ENCODE data around the gene AASS. TPM values are rescaled to one million over a fixed set of nuclear protein-coding genes. Genes with fewer than 3 reads are reported as not detected.

AASS gene
- total and polyA plus RNA-seq, 8 donors: 1.8 to 106 (median 12.1) TPM

DNA sequence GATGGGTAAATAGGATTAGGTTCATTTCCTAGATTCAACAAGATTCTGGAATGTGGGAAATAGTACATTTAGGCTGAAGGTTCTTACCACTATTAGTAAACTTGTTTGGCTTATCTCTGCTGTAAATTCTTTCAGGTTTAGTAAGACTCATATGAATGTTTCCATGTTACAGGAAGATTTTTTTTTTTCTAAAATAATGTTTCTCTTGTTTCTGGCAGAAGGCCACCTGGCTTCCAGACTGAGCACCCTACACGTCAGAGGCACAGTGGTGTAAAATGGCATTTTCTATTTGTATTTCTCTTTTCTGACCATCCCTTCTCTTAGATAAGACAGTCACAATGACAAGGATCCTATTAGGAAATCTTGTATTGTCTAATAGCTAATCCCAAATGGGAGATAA is 22.7 kb upstream of the AASS start:
- no peaks in the 10 kb centered on the region for H3K36me3 ChIP-seq
- 8 to 22% (median 18%) methylated on average over 1 of the region's 1 CpG for WGBS, 5 donors
- H3K9me3 ChIP-seq: no peaks in the 10 kb centered on the region
- intact Hi-C loops (cut with DNase I; ENCODE audit: low total_unique reads): no loop called here
- peak in 1 of 2 donors; percentile 8 for DNase-seq
- no peaks in the 10 kb centered on the region for H3K4me1 ChIP-seq
- no peaks in the 10 kb centered on the region for H3K27me3 ChIP-seq
- TF ChIP-seq EP300 (IDR thresholded peaks at IDR 0.05) (no peak), POLR2A (IDR thresholded peaks at IDR 0.05) (no peak), POLR2AphosphoS5 (IDR thresholded peaks at IDR 0.05) (no peak)
- TF ChIP-seq, protein P1, sequence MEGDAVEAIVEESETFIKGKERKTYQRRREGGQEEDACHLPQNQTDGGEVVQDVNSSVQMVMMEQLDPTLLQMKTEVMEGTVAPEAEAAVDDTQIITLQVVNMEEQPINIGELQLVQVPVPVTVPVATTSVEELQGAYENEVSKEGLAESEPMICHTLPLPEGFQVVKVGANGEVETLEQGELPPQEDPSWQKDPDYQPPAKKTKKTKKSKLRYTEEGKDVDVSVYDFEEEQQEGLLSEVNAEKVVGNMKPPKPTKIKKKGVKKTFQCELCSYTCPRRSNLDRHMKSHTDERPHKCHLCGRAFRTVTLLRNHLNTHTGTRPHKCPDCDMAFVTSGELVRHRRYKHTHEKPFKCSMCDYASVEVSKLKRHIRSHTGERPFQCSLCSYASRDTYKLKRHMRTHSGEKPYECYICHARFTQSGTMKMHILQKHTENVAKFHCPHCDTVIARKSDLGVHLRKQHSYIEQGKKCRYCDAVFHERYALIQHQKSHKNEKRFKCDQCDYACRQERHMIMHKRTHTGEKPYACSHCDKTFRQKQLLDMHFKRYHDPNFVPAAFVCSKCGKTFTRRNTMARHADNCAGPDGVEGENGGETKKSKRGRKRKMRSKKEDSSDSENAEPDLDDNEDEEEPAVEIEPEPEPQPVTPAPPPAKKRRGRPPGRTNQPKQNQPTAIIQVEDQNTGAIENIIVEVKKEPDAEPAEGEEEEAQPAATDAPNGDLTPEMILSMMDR (IDR thresholded peaks at IDR 0.05): no peak
- H3K27ac ChIP-seq: no peak overlapping the region
- H3K4me3 ChIP-seq: no peak overlapping the region

DNA sequence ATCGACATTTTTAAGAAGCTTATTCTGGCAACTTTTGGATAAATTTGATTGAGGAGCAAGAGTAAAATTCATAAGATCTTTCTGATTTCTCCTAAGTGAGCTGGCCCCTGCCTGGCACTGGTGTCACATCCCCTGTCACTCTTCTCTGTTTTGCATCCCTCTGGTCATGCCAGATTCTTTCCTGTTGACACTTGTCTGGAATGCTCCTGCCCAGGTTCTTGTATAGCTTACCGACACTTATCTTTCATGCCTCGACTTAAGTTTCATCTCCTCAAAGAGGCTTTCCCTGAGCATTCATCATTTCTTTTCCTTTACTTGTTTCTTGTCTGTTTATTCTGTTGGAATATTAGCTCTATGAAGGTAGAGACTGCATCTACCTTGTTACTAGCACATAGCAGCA is 22.2 kb upstream of the AASS start:
- TF ChIP-seq, protein P1 (IDR thresholded peaks at IDR 0.05): no peak
- TF ChIP-seq POLR2AphosphoS5 (IDR thresholded peaks at IDR 0.05): no peak
- intact Hi-C loops (cut with DNase I; ENCODE audit: low total_unique reads): no loop called here
- no peak overlapping the region for H3K27ac ChIP-seq
- no peak overlapping the region for H3K4me3 ChIP-seq
- no peaks in the 10 kb centered on the region for H3K9me3 ChIP-seq
- WGBS, 5 donors: 68 to 73% (median 72%) methylated on average over 3 of the region's 3 CpGs
- no peaks in the 10 kb centered on the region for H3K4me1 ChIP-seq
- H3K36me3 ChIP-seq: no peaks in the 10 kb centered on the region
- DNase-seq: no peak
- H3K27me3 ChIP-seq: no peaks in the 10 kb centered on the region

DNA sequence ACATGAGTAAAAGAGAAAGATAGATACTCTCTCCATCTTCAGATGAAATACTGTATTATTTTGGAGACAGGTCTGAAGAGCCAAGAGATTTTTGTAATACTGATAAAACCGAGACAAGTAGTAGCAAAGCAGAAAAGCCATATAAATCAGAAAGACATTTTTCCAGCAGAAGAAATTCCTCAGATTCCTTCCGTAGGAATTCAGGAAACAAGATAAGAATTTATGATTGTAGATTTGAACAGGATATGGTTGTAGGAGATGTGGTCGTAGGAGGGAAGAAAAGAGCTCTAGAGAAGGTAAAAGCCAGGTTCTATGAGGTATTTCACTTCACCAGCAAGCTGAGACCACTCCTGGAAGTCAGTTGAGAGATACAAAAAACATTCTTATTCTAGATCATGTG is 17.6 kb upstream of the AASS start:
- no peak overlapping the region for H3K27ac ChIP-seq
- no peak for DNase-seq
- intact Hi-C loops (cut with DNase I; ENCODE audit: low total_unique reads): no loop called here
- no peaks in the 10 kb centered on the region for H3K9me3 ChIP-seq
- H3K4me1 ChIP-seq: no peaks in the 10 kb centered on the region
- no peaks in the 10 kb centered on the region for H3K36me3 ChIP-seq
- TF ChIP-seq POLR2AphosphoS5 (IDR thresholded peaks at IDR 0.05): no peak
- TF ChIP-seq, protein P1 (IDR thresholded peaks at IDR 0.05): no peak
- TF ChIP-seq POLR2A (IDR thresholded peaks at IDR 0.05): no peak
- no peak for TF ChIP-seq EP300 (IDR thresholded peaks at IDR 0.05)
- WGBS, 5 donors: 25 to 39% (median 26%) methylated on average over 3 of the region's 3 CpGs
- H3K27me3 ChIP-seq: no peaks in the 10 kb centered on the region
- no peak overlapping the region for H3K4me3 ChIP-seq

DNA sequence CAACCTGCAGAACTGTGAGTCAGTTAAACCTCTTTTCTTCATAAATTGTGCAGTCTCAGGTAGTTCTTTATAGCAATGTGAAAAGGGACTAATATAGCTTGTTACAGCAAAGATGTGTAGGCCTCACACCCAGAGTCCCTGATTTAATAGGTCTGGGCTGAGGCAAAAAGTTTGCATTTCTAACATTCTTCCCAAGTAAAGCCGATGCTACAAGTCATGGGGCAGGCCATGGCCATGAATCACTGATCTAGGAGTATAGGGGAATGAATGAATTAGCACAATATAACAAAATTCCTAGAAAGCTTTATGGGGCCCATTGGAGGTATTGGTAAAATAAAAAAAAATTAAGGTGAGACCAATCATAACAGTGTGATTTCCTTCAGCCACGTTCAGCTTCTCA is 11.5 kb upstream of the AASS start:
- Histone ChIP-seq H3K27ac (no peak overlapping the region), H3K9me3 (no peaks in the 10 kb centered on the region), H3K36me3 (no peaks in the 10 kb centered on the region), H3K4me1 (no peaks in the 10 kb centered on the region), H3K27me3 (no peaks in the 10 kb centered on the region), H3K4me3 (no peak overlapping the region)
- TF ChIP-seq, protein P1 (IDR thresholded peaks at IDR 0.05): no peak
- TF ChIP-seq POLR2AphosphoS5 (IDR thresholded peaks at IDR 0.05) (no peak), EP300 (IDR thresholded peaks at IDR 0.05) (no peak), POLR2A (IDR thresholded peaks at IDR 0.05) (no peak)
- DNase-seq: no peak
- intact Hi-C loops (cut with DNase I; ENCODE audit: low total_unique reads): no loop called here
- WGBS, 5 donors: 45 to 59% (median 50%) methylated on average over 2 of the region's 2 CpGs

Data from stomach (tissue), 9 donors.